HEK293 (cell line): Measurements from ENCODE around the gene SMIM36.

Source experiments
- CTCF ChIA-PET: fragments of 350-600 bp; formaldehyde crosslinking; extraction: SDS; loops from one replicate; lab custom pipeline; 2021; ENCODE audit warnings: antibody characterized with exemption; lab: Yijun Ruan, JAX
- POLR2A ChIA-PET: fragments of 300-600 bp; formaldehyde crosslinking; extraction: SDS; loops from one replicate; lab custom pipeline; 2020; ENCODE audit warnings: antibody characterized with exemption, inconsistent platforms; lab: Yijun Ruan, JAX
- H3K27ac ChIP-seq: fragments of 200-500 bp; sonication (Bioruptor generic); 2 replicates; pipeline ENCODE4 v1.5.1; 2014; ENCODE audit warnings: low read depth, low read length, control low read depth, inconsistent platforms; ENCODE audit errors: extremely low read depth
- H3K36me3 ChIP-seq, 2 experiments: fragments of 200-500 bp in 1 of 2; sonication (Bioruptor generic) in 1 of 2; 1 replicate in 1 of 2; 2 replicates in 1 of 2; pipeline ENCODE4 v1.5.1; 2014 to 2017; ENCODE audit warnings: inconsistent platforms in 2 of 2, low read length in 2 of 2; ENCODE audit not compliant: control insufficient read depth in 2 of 2, insufficient read depth in 1 of 2
- H3K4me1 ChIP-seq: fragments of 200-500 bp; sonication (Bioruptor generic); 2 replicates; pipeline ENCODE4 v1.5.1; 2014; ENCODE audit warnings: mild to moderate bottlenecking, low read length, inconsistent platforms; ENCODE audit not compliant: control insufficient read depth, insufficient read depth
- H3K4me3 ChIP-seq: 2 replicates; pipeline ENCODE4 v1.5.1; 2011; ENCODE audit warnings: low read depth, mild to moderate bottlenecking, control low read depth, low read length, moderate library complexity
- H3K9me3 ChIP-seq: fragments of 200-500 bp; sonication (Bioruptor generic); 2 replicates; pipeline ENCODE4 v1.5.1; 2014; ENCODE audit warnings: low read depth, low read length, inconsistent platforms; ENCODE audit not compliant: control insufficient read depth, insufficient read depth
- GLIS1 ChIP-seq: fragments of 450-650 bp; formaldehyde crosslinking; IDR thresholded peaks from 2 replicates; pipeline ENCODE4 v1.5.1; 2016; ENCODE audit warnings: missing biosample characterization, missing genetic modification characterization
- KLF9 ChIP-seq: fragments of 450-650 bp; formaldehyde crosslinking; IDR thresholded peaks from 2 replicates; pipeline ENCODE4 v1.5.1; 2016; ENCODE audit warnings: missing biosample characterization, missing genetic modification characterization, low read depth
- SCRT2 ChIP-seq: fragments of 450-650 bp; formaldehyde crosslinking; IDR thresholded peaks from 2 replicates; pipeline ENCODE4 v1.5.1; 2016; ENCODE audit warnings: missing biosample characterization, missing genetic modification characterization
- ZEB2 ChIP-seq: fragments of 450-650 bp; formaldehyde crosslinking; IDR thresholded peaks from 2 replicates; pipeline ENCODE4 v1.5.1; 2016; ENCODE audit warnings: missing biosample characterization, missing genetic modification characterization
- ZNF121 ChIP-seq: fragments of 450-650 bp; formaldehyde crosslinking; IDR thresholded peaks from 2 replicates; pipeline ENCODE4 v1.5.1; 2016; ENCODE audit warnings: missing biosample characterization, missing genetic modification characterization
- ZNF16 ChIP-seq: fragments of 450-650 bp; formaldehyde crosslinking; IDR thresholded peaks from 2 replicates; pipeline ENCODE4 v1.5.1; 2016; ENCODE audit warnings: low read depth, missing biosample characterization, missing genetic modification characterization
- ZNF266 ChIP-seq: fragments of 450-650 bp; formaldehyde crosslinking; IDR thresholded peaks from 2 replicates; pipeline ENCODE4 v1.5.1; 2016; ENCODE audit warnings: missing biosample characterization, missing genetic modification characterization, low read depth
- ZNF510 ChIP-seq: fragments of 450-650 bp; formaldehyde crosslinking; IDR thresholded peaks from 2 replicates; pipeline ENCODE4 v1.5.1; 2018; ENCODE audit warnings: mild to moderate bottlenecking, missing genetic modification characterization, missing biosample characterization; ENCODE audit not compliant: insufficient replicate concordance
- ZNF555 ChIP-seq: fragments of 450-650 bp; formaldehyde crosslinking; conservative IDR thresholded peaks from 2 replicates; pipeline ENCODE4 v1.5.1; 2017; ENCODE audit warnings: missing biosample characterization, mild to moderate bottlenecking, missing genetic modification characterization, inconsistent platforms
- ZNF707 ChIP-seq: fragments of 450-650 bp; formaldehyde crosslinking; IDR thresholded peaks from 2 replicates; pipeline ENCODE4 v1.5.1; 2016; ENCODE audit warnings: missing biosample characterization, missing genetic modification characterization
- ZSCAN23 ChIP-seq: fragments of 450-650 bp; formaldehyde crosslinking; IDR thresholded peaks from 2 replicates; pipeline ENCODE4 v1.5.1; 2016; ENCODE audit warnings: missing biosample characterization, missing genetic modification characterization
- ZSCAN30 ChIP-seq: fragments of 450-650 bp; IDR thresholded peaks from 2 replicates; pipeline ENCODE4 v1.5.1; 2018; ENCODE audit warnings: missing biosample characterization, mild to moderate bottlenecking, missing genetic modification characterization, moderate library complexity
- TF ChIP-seq, protein P1 (sequence below): fragments of 450-650 bp; formaldehyde crosslinking; IDR thresholded peaks from 2 replicates; pipeline ENCODE4 v1.5.0; 2017; ENCODE audit warnings: missing biosample characterization, missing genetic modification characterization, borderline replicate concordance
- TF ChIP-seq, protein P2 (sequence below): fragments of 450-650 bp; formaldehyde crosslinking; IDR thresholded peaks from 2 replicates; pipeline ENCODE4 v1.5.1; 2017; ENCODE audit warnings: missing biosample characterization, mild to moderate bottlenecking, missing genetic modification characterization, moderate library complexity
- TF ChIP-seq, protein P3 (sequence below): fragments of 450-650 bp; formaldehyde crosslinking; IDR thresholded peaks from 2 replicates; pipeline ENCODE4 v1.5.1; 2017; ENCODE audit warnings: missing biosample characterization, missing genetic modification characterization
- TF ChIP-seq, protein P4 (sequence below): fragments of 450-650 bp; formaldehyde crosslinking; IDR thresholded peaks from 2 replicates; pipeline ENCODE4 v1.5.1; 2016; ENCODE audit warnings: missing biosample characterization, missing genetic modification characterization

Gene SMIM36

DNA sequence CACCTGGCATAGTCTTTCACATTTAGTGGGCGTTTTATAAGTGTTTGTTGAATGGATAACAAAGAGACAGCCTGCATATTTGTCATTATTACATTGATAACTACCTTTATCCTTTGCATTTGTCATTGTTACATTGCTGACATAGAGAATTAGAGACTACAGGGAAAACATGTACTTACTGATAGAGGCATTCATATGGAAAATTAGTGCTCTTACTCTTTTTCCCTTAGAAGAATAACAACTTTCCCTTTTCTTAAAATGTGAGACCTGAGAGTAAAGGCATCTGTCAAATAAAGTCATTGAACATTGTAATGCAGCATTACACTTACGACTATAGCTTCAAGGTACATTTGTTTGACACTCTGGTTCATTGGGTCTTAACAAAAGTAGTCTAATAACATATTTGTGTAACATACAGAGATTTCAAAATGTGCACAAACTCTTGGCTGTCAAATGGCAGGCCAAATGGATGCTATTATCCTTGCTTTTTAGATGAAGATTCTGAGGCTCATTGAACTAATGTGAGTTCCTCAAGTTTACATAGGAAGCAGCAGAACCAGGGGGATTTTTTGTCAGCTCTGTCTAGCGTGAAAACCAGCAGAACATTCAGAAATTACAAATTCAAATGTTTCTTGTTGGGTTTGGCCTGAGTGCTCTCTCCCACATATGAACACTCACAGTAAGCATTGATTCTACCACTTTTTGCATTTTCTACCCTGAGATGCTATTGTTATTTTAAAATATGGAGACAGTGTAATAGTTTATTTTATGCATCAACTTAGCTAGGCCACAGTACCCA is 28.5 kb downstream of the SMIM36 start (continued):
- TF ChIP-seq, protein P1, sequence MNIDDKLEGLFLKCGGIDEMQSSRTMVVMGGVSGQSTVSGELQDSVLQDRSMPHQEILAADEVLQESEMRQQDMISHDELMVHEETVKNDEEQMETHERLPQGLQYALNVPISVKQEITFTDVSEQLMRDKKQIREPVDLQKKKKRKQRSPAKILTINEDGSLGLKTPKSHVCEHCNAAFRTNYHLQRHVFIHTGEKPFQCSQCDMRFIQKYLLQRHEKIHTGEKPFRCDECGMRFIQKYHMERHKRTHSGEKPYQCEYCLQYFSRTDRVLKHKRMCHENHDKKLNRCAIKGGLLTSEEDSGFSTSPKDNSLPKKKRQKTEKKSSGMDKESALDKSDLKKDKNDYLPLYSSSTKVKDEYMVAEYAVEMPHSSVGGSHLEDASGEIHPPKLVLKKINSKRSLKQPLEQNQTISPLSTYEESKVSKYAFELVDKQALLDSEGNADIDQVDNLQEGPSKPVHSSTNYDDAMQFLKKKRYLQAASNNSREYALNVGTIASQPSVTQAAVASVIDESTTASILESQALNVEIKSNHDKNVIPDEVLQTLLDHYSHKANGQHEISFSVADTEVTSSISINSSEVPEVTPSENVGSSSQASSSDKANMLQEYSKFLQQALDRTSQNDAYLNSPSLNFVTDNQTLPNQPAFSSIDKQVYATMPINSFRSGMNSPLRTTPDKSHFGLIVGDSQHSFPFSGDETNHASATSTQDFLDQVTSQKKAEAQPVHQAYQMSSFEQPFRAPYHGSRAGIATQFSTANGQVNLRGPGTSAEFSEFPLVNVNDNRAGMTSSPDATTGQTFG (tag by site-specific recombination): no peak

DNA sequence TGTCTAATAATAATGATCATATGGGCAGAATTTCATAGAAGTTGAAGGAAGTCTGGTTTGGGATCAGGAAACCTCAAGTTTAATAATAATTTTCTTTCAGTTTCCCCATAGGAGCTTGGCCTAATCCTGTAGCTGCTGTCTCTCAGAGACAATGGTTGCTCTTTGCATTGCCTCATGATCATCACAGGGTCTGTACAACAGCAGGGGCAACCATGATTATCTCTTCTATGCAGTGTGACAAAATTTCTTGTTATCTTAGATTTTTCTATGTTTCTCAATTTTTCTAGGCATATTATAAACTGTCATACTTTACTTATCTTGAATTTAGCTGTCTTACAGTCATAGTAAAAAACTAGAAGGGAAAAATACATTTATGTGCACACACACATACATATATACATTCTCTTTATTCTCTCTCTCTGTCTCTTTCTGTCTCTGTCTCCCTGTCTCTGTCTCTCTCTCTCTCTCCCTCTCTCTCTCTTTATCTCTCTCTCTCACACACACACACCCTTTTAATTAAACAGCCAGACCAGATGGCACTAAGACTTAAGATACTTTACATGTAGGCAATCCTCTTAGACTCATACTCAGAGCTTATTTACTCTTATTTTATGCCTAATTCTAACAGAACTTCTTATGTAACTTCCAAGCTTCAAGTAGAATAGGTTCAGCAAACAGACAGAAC is 30.5 kb downstream of the SMIM36 start:
- H3K27ac ChIP-seq: no peak overlapping the region
- no peaks in the 10 kb centered on the region for H3K9me3 ChIP-seq
- TF ChIP-seq ZNF121 (tag by site-specific recombination) (no peak), ZNF510 (tag by site-specific recombination) (no peak)
- TF ChIP-seq, protein P2, sequence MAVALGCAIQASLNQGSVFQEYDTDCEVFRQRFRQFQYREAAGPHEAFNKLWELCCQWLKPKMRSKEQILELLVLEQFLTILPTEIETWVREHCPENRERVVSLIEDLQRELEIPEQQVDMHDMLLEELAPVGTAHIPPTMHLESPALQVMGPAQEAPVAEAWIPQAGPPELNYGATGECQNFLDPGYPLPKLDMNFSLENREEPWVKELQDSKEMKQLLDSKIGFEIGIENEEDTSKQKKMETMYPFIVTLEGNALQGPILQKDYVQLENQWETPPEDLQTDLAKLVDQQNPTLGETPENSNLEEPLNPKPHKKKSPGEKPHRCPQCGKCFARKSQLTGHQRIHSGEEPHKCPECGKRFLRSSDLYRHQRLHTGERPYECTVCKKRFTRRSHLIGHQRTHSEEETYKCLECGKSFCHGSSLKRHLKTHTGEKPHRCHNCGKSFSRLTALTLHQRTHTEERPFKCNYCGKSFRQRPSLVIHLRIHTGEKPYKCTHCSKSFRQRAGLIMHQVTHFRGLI (tag by site-specific recombination): no peak
- TF ChIP-seq, protein P3, sequence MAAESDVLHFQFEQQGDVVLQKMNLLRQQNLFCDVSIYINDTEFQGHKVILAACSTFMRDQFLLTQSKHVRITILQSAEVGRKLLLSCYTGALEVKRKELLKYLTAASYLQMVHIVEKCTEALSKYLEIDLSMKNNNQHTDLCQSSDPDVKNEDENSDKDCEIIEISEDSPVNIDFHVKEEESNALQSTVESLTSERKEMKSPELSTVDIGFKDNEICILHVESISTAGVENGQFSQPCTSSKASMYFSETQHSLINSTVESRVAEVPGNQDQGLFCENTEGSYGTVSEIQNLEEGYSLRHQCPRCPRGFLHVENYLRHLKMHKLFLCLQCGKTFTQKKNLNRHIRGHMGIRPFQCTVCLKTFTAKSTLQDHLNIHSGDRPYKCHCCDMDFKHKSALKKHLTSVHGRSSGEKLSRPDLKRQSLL (tag by site-specific recombination): no peak
- no peaks in the 10 kb centered on the region for H3K36me3 ChIP-seq
- CTCF ChIA-PET: interaction anchor here (0.6 to 0.9 kb wide), 2 partner anchors 33 to 343 kb away, joined by 3 to 4 read pairs; no protein-coding TSS in a partner anchor
- no peak overlapping the region for H3K4me3 ChIP-seq
- no peaks in the 10 kb centered on the region for H3K4me1 ChIP-seq
- POLR2A ChIA-PET: no interaction called here

DNA sequence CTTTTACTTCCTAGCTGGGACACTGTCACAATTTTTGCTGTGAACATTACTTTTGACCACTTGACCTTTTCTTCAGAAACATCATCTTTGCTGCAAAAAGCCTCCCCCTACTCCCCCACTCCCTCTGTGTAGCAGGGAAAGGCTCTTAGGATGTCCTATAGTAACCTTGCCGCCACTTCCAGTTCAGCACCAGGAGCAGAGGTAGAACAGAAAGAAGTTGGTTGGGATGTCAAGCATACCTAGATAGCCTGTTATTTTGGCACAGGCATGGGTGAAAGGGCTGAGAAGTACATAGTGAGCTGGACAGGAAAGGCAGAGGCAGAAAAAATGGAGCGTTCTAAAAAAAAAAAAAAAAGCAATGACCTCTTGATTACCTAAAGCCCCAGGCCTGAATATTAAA is 31.3 kb downstream of the SMIM36 start:
- POLR2A ChIA-PET: no interaction called here
- no peak overlapping the region for H3K4me3 ChIP-seq
- no peaks in the 10 kb centered on the region for H3K4me1 ChIP-seq
- TF ChIP-seq ZSCAN30: no peak
- no peak for TF ChIP-seq ZSCAN23
- TF ChIP-seq ZNF555 (tag by site-specific recombination): no peak
- TF ChIP-seq ZNF707 (tag by site-specific recombination): no peak
- no peak for TF ChIP-seq SCRT2
- TF ChIP-seq ZNF16: no peak
- TF ChIP-seq, protein P4, sequence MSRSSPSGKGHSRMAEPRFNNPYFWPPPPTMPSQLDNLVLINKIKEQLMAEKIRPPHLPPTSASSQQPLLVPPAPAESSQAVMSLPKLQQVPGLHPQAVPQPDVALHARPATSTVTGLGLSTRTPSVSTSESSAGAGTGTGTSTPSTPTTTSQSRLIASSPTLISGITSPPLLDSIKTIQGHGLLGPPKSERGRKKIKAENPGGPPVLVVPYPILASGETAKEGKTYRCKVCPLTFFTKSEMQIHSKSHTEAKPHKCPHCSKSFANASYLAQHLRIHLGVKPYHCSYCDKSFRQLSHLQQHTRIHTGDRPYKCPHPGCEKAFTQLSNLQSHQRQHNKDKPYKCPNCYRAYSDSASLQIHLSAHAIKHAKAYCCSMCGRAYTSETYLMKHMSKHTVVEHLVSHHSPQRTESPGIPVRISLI: no peak
- TF ChIP-seq KLF9: no peak
- TF ChIP-seq ZEB2 (tag by site-specific recombination): no peak
- no peak for TF ChIP-seq ZNF266 (tag by site-specific recombination)
- TF ChIP-seq GLIS1 (tag by site-specific recombination): no peak
- H3K36me3 ChIP-seq: no peaks in the 10 kb centered on the region
- no peaks in the 10 kb centered on the region for H3K9me3 ChIP-seq
- CTCF ChIA-PET: no interaction called here
- H3K27ac ChIP-seq: no peak overlapping the region
